ENCODE measurements around the gene SDK2.

SDK2 gene

DNA sequence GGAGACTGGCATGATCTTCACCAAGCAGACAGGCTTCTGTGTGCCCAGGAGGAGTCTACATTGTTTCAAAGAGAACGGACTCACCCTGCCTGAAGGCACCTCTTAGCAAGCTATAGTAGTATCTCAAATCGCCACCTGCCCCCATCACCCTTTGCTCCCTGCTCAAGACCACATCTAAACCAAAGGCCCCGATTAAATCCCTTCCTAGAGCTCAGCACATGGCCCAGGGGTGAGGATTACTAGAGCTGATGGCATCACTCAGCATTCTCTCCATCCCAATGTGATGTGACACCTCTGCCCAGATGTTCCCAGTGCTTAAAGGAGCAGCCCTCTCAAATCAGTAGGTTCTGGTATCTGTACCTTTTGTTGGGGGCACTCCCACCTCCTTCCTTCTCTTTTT is 324.5 kb downstream of the SDK2 start:
- no peak overlapping the region for H3K4me3 ChIP-seq (ENCODE audit: low read depth, low read length)
- TF ChIP-seq, protein P1, sequence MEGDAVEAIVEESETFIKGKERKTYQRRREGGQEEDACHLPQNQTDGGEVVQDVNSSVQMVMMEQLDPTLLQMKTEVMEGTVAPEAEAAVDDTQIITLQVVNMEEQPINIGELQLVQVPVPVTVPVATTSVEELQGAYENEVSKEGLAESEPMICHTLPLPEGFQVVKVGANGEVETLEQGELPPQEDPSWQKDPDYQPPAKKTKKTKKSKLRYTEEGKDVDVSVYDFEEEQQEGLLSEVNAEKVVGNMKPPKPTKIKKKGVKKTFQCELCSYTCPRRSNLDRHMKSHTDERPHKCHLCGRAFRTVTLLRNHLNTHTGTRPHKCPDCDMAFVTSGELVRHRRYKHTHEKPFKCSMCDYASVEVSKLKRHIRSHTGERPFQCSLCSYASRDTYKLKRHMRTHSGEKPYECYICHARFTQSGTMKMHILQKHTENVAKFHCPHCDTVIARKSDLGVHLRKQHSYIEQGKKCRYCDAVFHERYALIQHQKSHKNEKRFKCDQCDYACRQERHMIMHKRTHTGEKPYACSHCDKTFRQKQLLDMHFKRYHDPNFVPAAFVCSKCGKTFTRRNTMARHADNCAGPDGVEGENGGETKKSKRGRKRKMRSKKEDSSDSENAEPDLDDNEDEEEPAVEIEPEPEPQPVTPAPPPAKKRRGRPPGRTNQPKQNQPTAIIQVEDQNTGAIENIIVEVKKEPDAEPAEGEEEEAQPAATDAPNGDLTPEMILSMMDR (IDR thresholded peaks at IDR 0.05; ENCODE audit: low read depth, low read length) = no peak
- DNase-seq (ENCODE audit: low read depth, low spot score) = no peak
- in situ Hi-C loops (cut with HindIII; ENCODE audit: low sequenced_read_pairs) = no loop called here

DNA sequence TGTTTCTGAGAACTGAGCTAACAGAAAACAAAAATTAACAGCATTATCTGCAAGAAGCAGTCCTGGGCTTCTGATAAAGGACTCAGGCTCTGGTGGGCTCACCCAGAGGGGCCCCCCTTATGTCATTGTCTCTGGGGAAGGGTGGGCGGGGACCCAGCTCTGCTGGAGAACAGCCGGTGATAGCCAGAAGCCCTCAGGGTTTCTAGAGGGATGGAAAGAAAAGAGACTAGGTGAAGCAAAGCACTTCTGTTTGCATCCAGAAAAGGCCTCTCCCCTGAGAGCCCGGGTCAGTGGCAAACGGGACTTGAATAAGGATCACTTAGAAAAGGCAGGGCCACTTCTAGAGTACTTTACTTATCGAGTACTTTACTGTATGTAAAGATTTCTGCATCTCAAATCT is 325.4 kb downstream of the SDK2 start:
- DNase-seq (ENCODE audit: low read depth, low spot score) = no peak
- in situ Hi-C loops (cut with HindIII; ENCODE audit: low sequenced_read_pairs) = no loop called here
- no peak overlapping the region for H3K4me3 ChIP-seq (ENCODE audit: low read depth, low read length)
- TF ChIP-seq, protein P1 (IDR thresholded peaks at IDR 0.05; ENCODE audit: low read depth, low read length) = no peak

DNA sequence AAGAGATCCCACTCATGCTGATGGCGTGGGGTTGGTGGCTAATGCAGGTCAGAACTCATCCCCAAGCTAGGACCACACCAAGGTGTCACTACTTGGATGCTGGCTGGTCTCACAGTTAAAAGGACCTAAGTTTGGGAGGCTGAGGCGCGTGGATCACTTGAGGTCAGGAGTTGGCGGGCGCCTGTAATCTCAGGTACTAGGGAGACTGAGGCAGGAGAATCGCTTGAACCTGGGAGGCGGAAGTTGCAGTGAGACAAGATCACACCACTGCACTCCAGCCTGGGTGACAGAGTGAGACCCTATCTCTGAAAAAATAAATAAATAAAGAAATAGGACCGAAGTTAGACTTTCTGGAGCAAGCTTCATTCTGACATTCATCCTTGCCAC is 325.8 kb downstream of the SDK2 start:
- DNase-seq (ENCODE audit: low read depth, low spot score) = no peak
- in situ Hi-C loops (cut with HindIII; ENCODE audit: low sequenced_read_pairs) = no loop called here
- TF ChIP-seq, protein P1 (IDR thresholded peaks at IDR 0.05; ENCODE audit: low read depth, low read length) = no peak
- H3K4me3 ChIP-seq (ENCODE audit: low read depth, low read length) = no peak overlapping the region

DNA sequence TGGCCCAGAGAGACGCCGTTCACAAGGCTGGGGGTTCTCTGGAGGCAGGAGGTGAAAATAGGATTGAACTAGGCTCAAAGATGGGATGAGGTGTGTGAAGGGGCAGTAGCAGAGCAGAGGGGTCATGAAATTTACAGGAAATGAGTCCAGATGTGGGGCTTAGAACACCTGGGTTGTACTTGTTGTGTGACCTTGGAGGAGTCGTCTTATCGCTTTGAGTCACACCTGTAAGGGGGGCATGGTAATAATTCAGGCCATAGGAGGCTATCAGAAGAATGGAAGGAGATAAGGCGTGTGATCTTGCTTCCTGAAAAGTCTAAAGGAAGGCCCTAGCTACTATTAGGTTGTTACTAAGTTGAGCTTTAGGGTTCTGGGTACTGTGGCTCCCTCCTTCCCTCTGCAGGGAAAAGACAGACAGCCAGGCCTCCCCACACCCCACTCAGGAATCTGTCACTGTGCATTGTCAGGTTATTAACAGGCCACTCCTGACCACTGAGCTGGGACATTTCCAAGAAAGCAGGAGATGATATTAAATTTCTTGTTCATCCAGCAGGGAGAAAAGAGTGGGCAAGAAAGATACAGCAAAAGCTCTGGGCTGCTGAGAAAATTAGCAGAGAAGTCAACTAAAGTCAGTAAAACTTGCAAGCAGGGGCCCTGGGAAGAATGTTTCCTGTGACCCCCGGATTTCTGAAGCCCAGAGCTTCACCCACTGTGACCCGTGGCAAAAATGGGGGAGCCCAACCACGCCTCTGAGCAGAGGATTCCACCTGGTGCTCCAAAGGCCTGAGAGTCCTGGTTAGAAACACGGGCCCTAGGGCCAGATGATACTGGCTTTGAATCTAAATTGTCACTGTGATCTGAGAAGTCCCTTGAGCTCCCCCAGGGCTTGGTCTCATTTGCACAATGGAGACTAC is 326.5 kb downstream of the SDK2 start:
- in situ Hi-C loops (cut with HindIII; ENCODE audit: low sequenced_read_pairs) = no loop called here

DNA sequence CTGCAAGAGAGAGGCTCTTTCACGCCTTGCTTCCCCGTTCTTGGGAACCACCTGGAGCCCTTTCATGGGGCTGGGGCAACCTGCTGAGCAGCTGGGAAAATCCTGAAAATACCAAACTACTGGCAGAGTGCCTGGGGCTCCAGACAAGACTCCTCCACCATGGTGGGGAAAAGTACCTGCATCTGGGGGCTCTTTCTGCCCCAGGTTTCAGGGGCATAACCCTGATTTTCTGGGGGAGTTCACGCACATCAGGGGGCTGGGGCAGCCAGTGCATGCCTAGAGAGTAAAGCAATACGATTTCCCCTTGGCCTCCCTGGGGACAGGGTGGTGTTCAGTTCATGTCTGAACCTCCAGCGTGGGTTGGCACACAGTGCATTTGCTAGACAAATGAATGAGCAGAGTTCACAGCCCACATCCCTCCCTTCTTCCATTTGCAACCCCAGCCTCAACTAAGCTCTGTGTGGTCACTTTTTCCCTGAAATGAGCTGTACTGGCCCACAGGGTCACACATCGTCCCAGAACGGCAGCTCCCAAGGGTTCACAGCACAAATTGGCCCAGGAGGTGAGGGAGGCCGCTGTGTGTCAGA is 327.2 kb downstream of the SDK2 start:
- TF ChIP-seq, protein P1 (IDR thresholded peaks at IDR 0.05; ENCODE audit: low read depth, low read length) = no peak
- no peak for DNase-seq (ENCODE audit: low read depth, low spot score)
- no peak overlapping the region for H3K4me3 ChIP-seq (ENCODE audit: low read depth, low read length)
- in situ Hi-C loops (cut with HindIII; ENCODE audit: low sequenced_read_pairs) = no loop called here

More for the DNA sequence above, 326.5 kb downstream of the SDK2 start:
- no peak overlapping the region for H3K4me3 ChIP-seq (ENCODE audit: low read depth, low read length)
- TF ChIP-seq, protein P1 (IDR thresholded peaks at IDR 0.05; ENCODE audit: low read depth, low read length) = no peak
- DNase-seq (ENCODE audit: low read depth, low spot score) = no peak

DNA sequence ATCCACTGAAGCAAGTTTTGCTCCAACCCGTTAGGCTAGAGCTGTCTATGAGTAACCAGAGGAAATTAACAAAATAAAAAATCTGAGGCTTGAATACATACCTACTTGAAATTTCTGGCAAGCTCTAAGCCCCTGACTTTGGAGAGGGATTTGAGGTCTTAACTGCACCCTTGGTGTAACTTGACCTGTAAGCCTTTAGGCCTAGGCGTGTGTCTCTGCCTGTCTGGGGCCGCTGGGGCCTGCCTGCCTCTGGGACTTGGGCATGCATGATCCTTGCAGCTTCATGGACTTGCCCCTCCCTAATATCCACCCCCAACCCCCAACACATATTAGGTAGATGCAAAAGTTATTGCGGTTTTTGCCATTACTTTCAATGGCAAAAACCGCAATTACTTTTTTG is 328.8 kb downstream of the SDK2 start:
- TF ChIP-seq, protein P1 (IDR thresholded peaks at IDR 0.05; ENCODE audit: low read depth, low read length) = no peak
- in situ Hi-C loops (cut with HindIII; ENCODE audit: low sequenced_read_pairs) = no loop called here
- no peak overlapping the region for H3K4me3 ChIP-seq (ENCODE audit: low read depth, low read length)
- no peak for DNase-seq (ENCODE audit: low read depth, low spot score)

Data from astrocyte of the spinal cord (primary cell).